HEK293 (cell line): ENCODE measurements around the gene COL5A3.
A peak's percentile ranks its signal among the peaks of the same experiment; 100 is the strongest.
"Not testable (repeated sequence)": the region's sequence is repeated elsewhere in the genome, so short reads cannot be mapped to it uniquely, and the experiment has no call there.

Experiments used
- CTCF ChIA-PET: fragments of 350-600 bp; formaldehyde crosslinking; extraction: SDS; loops from one replicate; lab custom pipeline; 2021; ENCODE audit warnings: antibody characterized with exemption; lab: Yijun Ruan, JAX
- POLR2A ChIA-PET: fragments of 300-600 bp; formaldehyde crosslinking; extraction: SDS; loops from one replicate; lab custom pipeline; 2020; ENCODE audit warnings: antibody characterized with exemption, inconsistent platforms; lab: Yijun Ruan, JAX
- H3K27ac ChIP-seq: fragments of 200-500 bp; sonication (Bioruptor generic); 2 replicates; pipeline ENCODE4 v1.5.1; 2014; ENCODE audit warnings: low read depth, low read length, control low read depth, inconsistent platforms; ENCODE audit errors: extremely low read depth
- H3K36me3 ChIP-seq, 2 experiments: fragments of 200-500 bp in 1 of 2; sonication (Bioruptor generic) in 1 of 2; 1 replicate in 1 of 2; 2 replicates in 1 of 2; pipeline ENCODE4 v1.5.1; 2014 to 2017; ENCODE audit warnings: inconsistent platforms in 2 of 2, low read length in 2 of 2; ENCODE audit not compliant: control insufficient read depth in 2 of 2, insufficient read depth in 1 of 2
- H3K4me1 ChIP-seq: fragments of 200-500 bp; sonication (Bioruptor generic); 2 replicates; pipeline ENCODE4 v1.5.1; 2014; ENCODE audit warnings: mild to moderate bottlenecking, low read length, inconsistent platforms; ENCODE audit not compliant: control insufficient read depth, insufficient read depth
- H3K4me3 ChIP-seq: 2 replicates; pipeline ENCODE4 v1.5.1; 2011; ENCODE audit warnings: low read depth, mild to moderate bottlenecking, control low read depth, low read length, moderate library complexity
- H3K9me3 ChIP-seq: fragments of 200-500 bp; sonication (Bioruptor generic); 2 replicates; pipeline ENCODE4 v1.5.1; 2014; ENCODE audit warnings: low read depth, low read length, inconsistent platforms; ENCODE audit not compliant: control insufficient read depth, insufficient read depth
- PRDM1 ChIP-seq: fragments of 450-650 bp; formaldehyde crosslinking; IDR thresholded peaks from 2 replicates; pipeline ENCODE4; 2016; ENCODE audit warnings: missing biosample characterization, missing genetic modification characterization
- ZFHX2 ChIP-seq: fragments of 450-650 bp; formaldehyde crosslinking; conservative IDR thresholded peaks from 2 replicates; pipeline ENCODE4 v1.5.1; 2016; ENCODE audit warnings: missing biosample characterization, missing genetic modification characterization
- ZNF121 ChIP-seq: fragments of 450-650 bp; formaldehyde crosslinking; IDR thresholded peaks from 2 replicates; pipeline ENCODE4 v1.5.1; 2016; ENCODE audit warnings: missing biosample characterization, missing genetic modification characterization
- ZNF169 ChIP-seq: fragments of 450-650 bp; formaldehyde crosslinking; IDR thresholded peaks from 2 replicates; pipeline ENCODE4 v1.5.1; 2016; ENCODE audit warnings: missing biosample characterization, missing genetic modification characterization
- ZNF184 ChIP-seq: fragments of 450-650 bp; IDR thresholded peaks from 2 replicates; pipeline ENCODE4 v1.5.1; 2018; ENCODE audit warnings: missing biosample characterization, mild to moderate bottlenecking, missing genetic modification characterization
- ZNF202 ChIP-seq: fragments of 450-650 bp; formaldehyde crosslinking; IDR thresholded peaks from 2 replicates; pipeline ENCODE4 v1.5.1; 2016; ENCODE audit warnings: missing biosample characterization, missing genetic modification characterization, borderline replicate concordance
- ZNF366 ChIP-seq: fragments of 450-650 bp; formaldehyde crosslinking; conservative IDR thresholded peaks from 2 replicates; pipeline ENCODE4 v1.5.1; 2016; ENCODE audit warnings: missing biosample characterization, missing genetic modification characterization
- ZNF623 ChIP-seq: fragments of 450-650 bp; formaldehyde crosslinking; IDR thresholded peaks from 2 replicates; pipeline ENCODE4 v1.5.1; 2016; ENCODE audit warnings: missing biosample characterization, missing genetic modification characterization
- ZNF660 ChIP-seq: fragments of 450-650 bp; IDR thresholded peaks from 2 replicates; pipeline ENCODE4 v1.5.1; 2018; ENCODE audit warnings: missing biosample characterization, mild to moderate bottlenecking, missing genetic modification characterization
- TF ChIP-seq, protein P1 (sequence below): fragments of 450-650 bp; formaldehyde crosslinking; IDR thresholded peaks from 2 replicates; pipeline ENCODE4 v1.5.1; 2016; ENCODE audit warnings: missing biosample characterization, missing genetic modification characterization

The COL5A3 gene

DNA sequence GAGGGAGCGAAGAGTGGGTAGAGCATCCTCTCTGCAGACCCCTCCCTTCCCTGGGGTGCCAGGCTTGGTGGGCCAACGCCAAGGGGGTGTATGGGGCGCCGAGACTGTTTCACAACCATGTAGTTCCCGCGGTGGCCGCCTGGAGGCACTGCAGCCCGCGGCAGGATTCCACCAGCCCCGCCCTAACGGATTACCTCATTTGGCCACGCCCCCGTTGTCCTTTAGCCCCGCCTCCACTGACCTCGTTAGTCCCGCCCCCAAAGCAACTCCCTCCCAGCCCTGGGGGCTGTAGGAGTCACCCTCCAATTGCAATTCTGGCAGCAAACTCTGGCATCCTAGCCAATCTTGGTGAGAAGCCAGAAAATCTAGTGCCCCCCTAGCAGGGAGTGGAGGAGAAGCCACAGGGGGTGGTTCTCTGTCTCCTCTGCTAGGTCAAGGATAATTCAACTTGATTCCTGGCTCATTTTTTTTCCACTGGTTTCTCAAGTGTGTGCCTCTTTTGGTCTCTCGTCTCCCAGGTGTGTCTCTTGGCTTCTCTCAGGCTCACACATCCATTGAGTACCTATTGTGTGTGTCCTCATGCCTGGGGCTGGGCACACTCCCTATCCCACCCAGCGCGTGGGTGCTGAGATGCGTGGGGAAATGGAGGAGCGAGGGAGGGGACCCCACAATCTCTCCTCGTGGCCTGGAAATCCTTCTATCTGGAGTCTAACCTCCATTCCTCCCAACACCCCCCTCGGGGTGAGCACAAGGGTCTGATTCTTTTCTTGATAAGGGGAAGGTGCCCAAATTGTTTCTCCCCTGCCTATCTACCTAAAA lies 76.0 kb downstream of the COL5A3 start (continued):
- TF ChIP-seq, protein P1, sequence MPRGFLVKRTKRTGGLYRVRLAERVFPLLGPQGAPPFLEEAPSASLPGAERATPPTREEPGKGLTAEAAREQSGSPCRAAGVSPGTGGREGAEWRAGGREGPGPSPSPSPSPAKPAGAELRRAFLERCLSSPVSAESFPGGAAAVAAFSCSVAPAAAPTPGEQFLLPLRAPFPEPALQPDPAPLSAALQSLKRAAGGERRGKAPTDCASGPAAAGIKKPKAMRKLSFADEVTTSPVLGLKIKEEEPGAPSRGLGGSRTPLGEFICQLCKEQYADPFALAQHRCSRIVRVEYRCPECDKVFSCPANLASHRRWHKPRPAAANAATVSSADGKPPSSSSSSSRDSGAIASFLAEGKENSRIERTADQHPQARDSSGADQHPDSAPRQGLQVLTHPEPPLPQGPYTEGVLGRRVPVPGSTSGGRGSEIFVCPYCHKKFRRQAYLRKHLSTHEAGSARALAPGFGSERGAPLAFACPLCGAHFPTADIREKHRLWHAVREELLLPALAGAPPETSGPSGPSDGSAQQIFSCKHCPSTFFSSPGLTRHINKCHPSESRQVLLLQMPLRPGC = no peak
- no peak for TF ChIP-seq ZNF169

DNA sequence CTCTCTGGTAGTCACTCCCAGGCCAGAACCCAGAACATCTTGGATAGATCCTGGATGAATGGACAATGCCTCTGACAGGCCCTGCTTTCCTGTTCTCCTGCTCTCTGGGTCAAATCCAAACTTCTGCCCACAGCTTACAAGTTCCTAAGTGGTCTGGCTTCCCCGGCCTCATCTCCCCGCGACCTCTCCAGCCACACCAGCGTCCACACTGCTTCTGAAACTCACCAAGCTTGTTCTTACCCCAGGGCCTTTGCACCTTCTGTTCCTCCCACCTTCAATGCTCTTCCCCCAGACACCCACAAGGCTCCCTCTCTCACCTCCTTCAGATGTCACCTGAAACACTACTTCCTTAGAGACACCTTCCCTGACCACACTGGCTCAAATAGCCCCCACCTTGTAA lies 77.5 kb downstream of the COL5A3 start:
- H3K4me1 ChIP-seq = peaks cover 6% of the 10 kb centered on the region; the same call in 1 of the 2 replicates
- no peaks in the 10 kb centered on the region for H3K36me3 ChIP-seq
- no peaks in the 10 kb centered on the region for H3K9me3 ChIP-seq
- ChIA-PET CTCF (interaction anchor here (0.6 to 4.1 kb wide), 13 partner anchors 14 to 556 kb away, joined by 3 to 54 read pairs (median 4); no protein-coding TSS in a partner anchor), POLR2A (interaction anchor here (0.7 kb wide), 1 partner anchor 201 kb away, joined by 3 read pairs; no protein-coding TSS in a partner anchor)
- H3K27ac ChIP-seq = no peak overlapping the region
- peak; percentile 18; the same call in 1 of the 2 replicates for TF ChIP-seq ZFHX2 (tag by site-specific recombination)
- no peak for TF ChIP-seq ZNF660 (tag by site-specific recombination)
- TF ChIP-seq ZNF202 (tag by site-specific recombination) = no peak
- TF ChIP-seq ZNF623 = peak; percentile 93
- H3K4me3 ChIP-seq = no peak overlapping the region

DNA sequence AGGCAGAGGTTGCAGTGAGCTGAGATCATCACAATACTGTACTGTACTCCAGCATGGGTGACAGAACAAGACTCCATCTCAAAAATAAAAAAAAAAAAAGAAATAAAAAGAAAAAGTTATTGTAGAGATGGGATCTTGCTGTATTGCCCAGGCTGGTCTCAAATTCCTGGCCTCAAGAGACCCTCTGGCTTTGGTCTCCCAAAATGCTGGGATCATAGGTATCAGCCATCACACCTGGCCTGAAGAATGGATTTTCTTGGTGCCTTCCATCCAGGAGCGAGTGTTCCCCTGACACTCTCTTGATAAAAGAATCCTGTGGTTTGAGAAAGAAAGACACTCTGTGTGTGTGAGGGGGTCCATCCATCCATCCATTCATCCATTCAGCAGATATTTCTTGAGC lies 78.7 kb downstream of the COL5A3 start:
- no peaks in the 10 kb centered on the region for H3K36me3 ChIP-seq
- POLR2A ChIA-PET = interaction anchor here (0.5 kb wide), 1 partner anchor 184 kb away, joined by 4 read pairs; no protein-coding TSS in a partner anchor
- CTCF ChIA-PET = interaction anchor here (0.6 to 4.1 kb wide), 24 partner anchors 9 to 1840 kb away, joined by 3 to 54 read pairs (median 4); partner anchors contain the start of gene EIF3G
- no peaks in the 10 kb centered on the region for H3K9me3 ChIP-seq
- H3K4me3 ChIP-seq = no peak overlapping the region
- TF ChIP-seq ZNF366 (tag by site-specific recombination) (no peak), ZNF121 (tag by site-specific recombination) (0 out of 2 replicates have a peak, but pooled peaks have one; percentile 18)
- no peak overlapping the region for H3K27ac ChIP-seq
- H3K4me1 ChIP-seq = peaks cover 6% of the 10 kb centered on the region; the same call in 1 of the 2 replicates

DNA sequence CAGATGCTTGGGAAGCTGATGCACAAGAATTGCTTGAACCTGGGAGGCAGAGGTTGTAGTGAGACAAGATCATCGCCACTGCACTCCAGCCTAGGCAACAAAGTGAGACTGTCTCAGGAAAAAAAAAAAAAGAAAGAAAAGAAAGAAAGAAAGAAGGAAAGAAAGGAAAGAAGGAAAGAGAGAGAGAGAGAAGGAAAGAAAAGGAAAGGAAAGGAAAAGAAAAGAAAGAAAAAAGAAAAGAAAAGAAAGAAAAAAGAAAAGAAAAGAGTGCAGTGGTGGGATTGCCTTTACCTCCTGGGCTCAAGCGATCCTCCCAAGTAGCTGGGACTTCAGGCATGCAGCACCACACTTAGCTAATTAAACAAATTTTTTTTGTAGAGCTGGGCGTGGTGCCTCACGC lies 86.9 kb downstream of the COL5A3 start:
- ChIA-PET CTCF (no interaction called here), POLR2A (no interaction called here)
- no peak overlapping the region for H3K27ac ChIP-seq
- TF ChIP-seq ZNF366 (tag by site-specific recombination) (peak; percentile 50; the same call in 1 of the 2 replicates), PRDM1 (peak; percentile 59; the same call in 1 of the 2 replicates)
- TF ChIP-seq, protein P1 = no peak
- no peaks in the 10 kb centered on the region for H3K4me1 ChIP-seq
- H3K36me3 ChIP-seq = no peaks in the 10 kb centered on the region
- H3K9me3 ChIP-seq = no peaks in the 10 kb centered on the region
- no peak overlapping the region for H3K4me3 ChIP-seq

DNA sequence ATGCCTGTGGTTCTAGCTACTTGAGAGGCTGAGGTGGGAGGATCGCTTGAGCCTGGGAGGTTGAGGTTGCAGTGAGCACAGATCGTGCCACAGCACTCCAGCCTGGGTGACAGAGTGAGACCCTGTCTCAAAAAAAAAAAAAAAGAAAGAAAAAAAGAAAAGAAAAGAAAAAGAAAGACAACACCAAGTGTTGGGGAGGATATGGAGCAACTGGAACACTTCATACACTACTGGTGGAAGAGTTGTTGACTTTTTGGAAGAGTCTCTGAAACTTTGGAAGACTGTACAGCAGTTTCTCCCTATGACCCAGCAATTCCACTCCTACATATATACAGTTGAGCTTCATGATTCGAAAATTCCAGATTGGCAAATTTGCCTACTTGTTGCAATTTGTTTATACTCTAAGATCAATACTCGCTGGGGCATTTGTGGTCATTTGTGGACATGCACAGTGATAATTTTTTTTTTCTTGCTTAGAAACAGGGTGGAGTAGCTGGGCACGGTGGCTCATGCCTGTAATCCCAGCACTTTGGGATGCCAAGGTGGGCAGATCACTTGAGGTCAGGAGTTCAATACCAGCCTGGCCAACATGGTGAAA lies 87.4 kb downstream of the COL5A3 start:
- H3K27ac ChIP-seq, H3K9me3 ChIP-seq, H3K4me1 ChIP-seq, H3K36me3 ChIP-seq, H3K4me3 ChIP-seq, CTCF ChIA-PET, POLR2A ChIA-PET: not testable (repeated sequence)
- TF ChIP-seq ZNF184 (tag by site-specific recombination) = peak; percentile 98
